Natural killer cell treated with Interleukin-12 subunit alpha and Interleukin-12 subunit beta and Interleukin-15 and Interleukin-18, amount 100 ng/mL, for 72 hours (primary cell): ENCODE measurements around the gene RBP3. TPM values are rescaled to one million over a fixed set of nuclear protein-coding genes. Genes with fewer than 3 reads are reported as not detected.

ENCODE experiments used
- ATAC-seq, 2 donors: fragments of 150-1000 bp; cut with Tn5 transposase in 1 of 2; sonication (Bioruptor Pico), chemical (Tn5 transposase) in 1 of 2; 2 replicates each; pipeline ENCODE4 v1.10.0; 2021
- DNase-seq: peaks from one replicate; pipeline ENCODE4 v3.0.0; 2022; ENCODE audit warnings: low spot score
- H3K27ac Mint-ChIP-seq, 2 donors: 1 replicate in 1 of 2; 2 replicates in 1 of 2; pipeline ENCODE4 v1.8.0; 2022; ENCODE audit warnings: mixed read lengths in 2 of 2, mild to moderate bottlenecking in 1 of 2, moderate library complexity in 1 of 2
- H3K27me3 Mint-ChIP-seq, 2 donors: 1 replicate in 1 of 2; 2 replicates in 1 of 2; pipeline ENCODE4 v1.8.0; 2022; ENCODE audit warnings: mixed read lengths in 2 of 2
- H3K36me3 Mint-ChIP-seq: one replicate; pipeline ENCODE4 v1.8.0; 2022; ENCODE audit warnings: mixed read lengths
- H3K4me1 Mint-ChIP-seq, 2 donors: 1 replicate in 1 of 2; 2 replicates in 1 of 2; pipeline ENCODE4 v1.8.0; 2022; ENCODE audit warnings: low read depth in 2 of 2, mixed read lengths in 2 of 2, mild to moderate bottlenecking in 1 of 2
- H3K4me3 Mint-ChIP-seq: one replicate; pipeline ENCODE4 v1.8.0; 2022; ENCODE audit warnings: mixed read lengths
- H3K9me3 Mint-ChIP-seq: 2 replicates; pipeline ENCODE4 v1.8.0; 2022; ENCODE audit warnings: mixed read lengths
- total RNA-seq, 2 donors: library from RNA; stranded (reverse); gene quantifications; one replicate each; pipeline ENCODE4 v1.2.3, GENCODE V29; 2022

The RBP3 gene
- total RNA-seq, 2 donors from 2014 or later, result not detected

- Mint-ChIP-seq H3K27ac (no peak overlapping the region), H3K4me3 (no peak overlapping the region), H3K27me3 (peaks cover 3 to 11% of the 10 kb centered on the region in 2 donors), H3K4me1 (no peaks in the 10 kb centered on the region), H3K9me3 (no peaks in the 10 kb centered on the region), H3K36me3 (no peaks in the 10 kb centered on the region)
- ATAC-seq (no peak), DNase-seq (no peak)
Observed at GRCh38 chr10:47403446-47404318, 55.5 kb downstream of the RBP3 start.

- DNase-seq, result no peak
- Mint-ChIP-seq H3K4me3 (no peak overlapping the region), H3K36me3 (no peaks in the 10 kb centered on the region), H3K27me3 (peaks cover 3 to 9% of the 10 kb centered on the region in 2 donors), H3K27ac (no peak overlapping the region), H3K9me3 (no peaks in the 10 kb centered on the region), H3K4me1 (no peaks in the 10 kb centered on the region)
- ATAC-seq, result no peak
Observed at GRCh38 chr10:47404446-47404845, 56.3 kb downstream of the RBP3 start.

- Mint-ChIP-seq H3K4me1 (no peaks in the 10 kb centered on the region), H3K27ac (no peak overlapping the region), H3K27me3 (peaks cover 3 to 9% of the 10 kb centered on the region in 2 donors), H3K9me3 (no peaks in the 10 kb centered on the region), H3K4me3 (no peak overlapping the region), H3K36me3 (no peaks in the 10 kb centered on the region)
- DNase-seq (no peak), ATAC-seq (no peak)
Observed at GRCh38 chr10:47404937-47405336, 56.8 kb downstream of the RBP3 start.

- H3K27me3 Mint-ChIP-seq, result peaks cover 3 to 15% of the 10 kb centered on the region in 2 donors
Observed at GRCh38 chr10:47405857-47406547, 57.8 kb downstream of the RBP3 start.

GRCh38 chr10:47406548-47406869 lies 58.3 kb downstream of the RBP3 start:
- Mint-ChIP-seq H3K27me3 (peaks cover 3 to 15% of the 10 kb centered on the region in 2 donors), H3K4me3 (no peak overlapping the region), H3K36me3 (no peaks in the 10 kb centered on the region), H3K27ac (no peak overlapping the region), H3K4me1 (no peaks in the 10 kb centered on the region), H3K9me3 (no peaks in the 10 kb centered on the region)
- DNase-seq (no peak), ATAC-seq (no peak)

More at GRCh38 chr10:47405857-47406547, 57.8 kb downstream of the RBP3 start:
- Mint-ChIP-seq H3K4me1 (no peaks in the 10 kb centered on the region), H3K9me3 (no peaks in the 10 kb centered on the region), H3K4me3 (no peak overlapping the region), H3K27ac (no peak overlapping the region), H3K36me3 (no peaks in the 10 kb centered on the region)
- ATAC-seq (no peak), DNase-seq (no peak)

GRCh38 chr10:47406870-47407691 lies 58.9 kb downstream of the RBP3 start:
- Mint-ChIP-seq H3K36me3 (no peaks in the 10 kb centered on the region), H3K4me3 (no peak overlapping the region), H3K27me3 (peaks cover 3 to 15% of the 10 kb centered on the region in 2 donors), H3K9me3 (no peaks in the 10 kb centered on the region), H3K27ac (no peak overlapping the region), H3K4me1 (no peaks in the 10 kb centered on the region)
- ATAC-seq (no peak), DNase-seq (no peak)

Other genes starting within 250 kb of the RBP3 start
- not detected for gene GDF10, start 48.2 kb upstream of the RBP3 start, total RNA-seq
- gene GDF2, start 25.9 kb upstream of the RBP3 start, total RNA-seq, result not detected
- not detected for gene ZNF488, start 35.9 kb downstream of the RBP3 start, total RNA-seq
- not detected for gene ANXA8, start 135.8 kb downstream of the RBP3 start, total RNA-seq
- gene FAM25G, start 143.3 kb downstream of the RBP3 start, total RNA-seq, result not detected
- 1 to 10 TPM; 5.1 to 5.3 TPM for gene AGAP9, start 175.3 kb downstream of the RBP3 start, total RNA-seq